Measurements from ENCODE around the gene CLDN10. TPM values are rescaled to one million over a fixed set of nuclear protein-coding genes. Genes with fewer than 3 reads are reported as not detected.

The CLDN10 gene
- total and polyA plus RNA-seq, 2 donors (not counting 1 experiment from before 2014, with no cell fraction given), result not detected

GRCh38 chr13:95536632-95537241, 15.8 kb upstream of the CLDN10 start:
- H3K4me3 ChIP-seq (ENCODE audit: control extremely low read depth in 1 of 5, extremely low read depth in 1 of 5, insufficient read depth in 1 of 5, low read depth in 2 of 5, low read length in 4 of 5), result no peak overlapping the region
- no peaks in the 10 kb centered on the region for H3K9me3 ChIP-seq (ENCODE audit: control extremely low read depth in 1 of 3, control insufficient read depth in 2 of 3, insufficient read depth in 1 of 3, low read length in 2 of 3)
- H3K4me1 ChIP-seq (ENCODE audit: control insufficient read depth in 2 of 2, insufficient read depth in 2 of 2, low read length in 2 of 2), result no peaks in the 10 kb centered on the region
- ChIA-PET CTCF (interaction anchor here (0.6 to 4.3 kb wide), 6 partner anchors 14 to 298 kb away, joined by 3 to 56 read pairs (median 3); no protein-coding TSS in a partner anchor), POLR2A (no interaction called here)
- no peak overlapping the region for H3K9ac ChIP-seq (ENCODE audit: low read length)
- no peak for ATAC-seq (ENCODE audit: low read depth)
- H3K4me2 ChIP-seq (replicated peaks; ENCODE audit: low read depth, low read length, poor library complexity, severe bottlenecking), result no peak overlapping the region
- no peaks in the 10 kb centered on the region for H3K4me1 Mint-ChIP-seq
- H3K36me3 ChIP-seq (replicated peaks in 1 of 2; ENCODE audit: control extremely low read depth in 1 of 2, control insufficient read depth in 1 of 2, extremely low read depth in 1 of 2, insufficient read depth in 2 of 2, low read length in 1 of 2), result no peaks in the 10 kb centered on the region
- H3K27ac Mint-ChIP-seq, result no peak overlapping the region
- peaks cover 30% of the 10 kb centered on the region for H3K27me3 Mint-ChIP-seq
- peak; percentile 58 for TF ChIP-seq CTCF (IDR thresholded peaks at IDR 0.05)
- TF ChIP-seq EZH2 (IDR thresholded peaks at IDR 0.05; ENCODE audit: borderline replicate concordance, insufficient read depth, low read depth, low read length, poor library complexity, severe bottlenecking), result no peak
- H2AFZ ChIP-seq (ENCODE audit: insufficient read depth, low read depth, low read length, poor library complexity, severe bottlenecking), result no peak overlapping the region
- intact Hi-C loops (cut with micrococcal nuclease), result no loop called here
- no peak overlapping the region for H3K4me3 Mint-ChIP-seq
- H3K27me3 ChIP-seq (replicated peaks in 1 of 4; ENCODE audit: control extremely low read depth in 1 of 4, control insufficient read depth in 3 of 4, insufficient read depth in 4 of 4, low read length in 3 of 4), result no peaks in the 10 kb centered on the region
- DNase-seq, result no peak
- no peak overlapping the region for H3K27ac ChIP-seq (ENCODE audit: low read length in 2 of 2)
- WGBS (ENCODE audit: insufficient coverage), result 67% methylated on average over 2 of the region's 6 CpGs
- no peaks in the 10 kb centered on the region for H4K20me1 ChIP-seq (ENCODE audit: control insufficient read depth, insufficient read depth, low read length, poor library complexity, severe bottlenecking)
- no peaks in the 10 kb centered on the region for H3K79me2 ChIP-seq (ENCODE audit: control insufficient read depth, insufficient read depth, low read length)
- H3K9me3 Mint-ChIP-seq (ENCODE audit: insufficient read depth), result no peaks in the 10 kb centered on the region

GRCh38 chr13:95540888-95541287, 11.6 kb upstream of the CLDN10 start:
- peaks cover 16% of the 10 kb centered on the region for H3K27me3 Mint-ChIP-seq
- Histone ChIP-seq H3K4me2 (replicated peaks; ENCODE audit: low read depth, low read length, poor library complexity, severe bottlenecking) (no peak overlapping the region), H2AFZ (ENCODE audit: insufficient read depth, low read depth, low read length, poor library complexity, severe bottlenecking) (peak overlapping the region; percentile 6), H4K20me1 (ENCODE audit: control insufficient read depth, insufficient read depth, low read length, poor library complexity, severe bottlenecking) (no peaks in the 10 kb centered on the region), H3K27ac (ENCODE audit: low read length in 2 of 2) (no peak overlapping the region), H3K27me3 (replicated peaks in 1 of 4; ENCODE audit: control extremely low read depth in 1 of 4, control insufficient read depth in 3 of 4, insufficient read depth in 4 of 4, low read length in 3 of 4) (no peaks in the 10 kb centered on the region), H3K9ac (ENCODE audit: low read length) (no peak overlapping the region), H3K4me3 (ENCODE audit: control extremely low read depth in 1 of 5, extremely low read depth in 1 of 5, insufficient read depth in 1 of 5, low read depth in 2 of 5, low read length in 4 of 5) (no peak overlapping the region), H3K9me3 (ENCODE audit: control extremely low read depth in 1 of 3, control insufficient read depth in 2 of 3, insufficient read depth in 1 of 3, low read length in 2 of 3) (no peaks in the 10 kb centered on the region), H3K4me1 (ENCODE audit: control insufficient read depth in 2 of 2, insufficient read depth in 2 of 2, low read length in 2 of 2) (no peaks in the 10 kb centered on the region), H3K36me3 (replicated peaks in 1 of 2; ENCODE audit: control extremely low read depth in 1 of 2, control insufficient read depth in 1 of 2, extremely low read depth in 1 of 2, insufficient read depth in 2 of 2, low read length in 1 of 2) (no peaks in the 10 kb centered on the region), H3K79me2 (ENCODE audit: control insufficient read depth, insufficient read depth, low read length) (no peaks in the 10 kb centered on the region)
- no peak for TF ChIP-seq EZH2 (IDR thresholded peaks at IDR 0.05; ENCODE audit: borderline replicate concordance, insufficient read depth, low read depth, low read length, poor library complexity, severe bottlenecking)
- no peak for TF ChIP-seq CTCF (IDR thresholded peaks at IDR 0.05)
- no peaks in the 10 kb centered on the region for H3K4me1 Mint-ChIP-seq
- ChIA-PET POLR2A (no interaction called here), CTCF (interaction anchor here (1.2 kb wide), 1 partner anchor 293 kb away, joined by 4 read pairs; no protein-coding TSS in a partner anchor)
- WGBS (ENCODE audit: insufficient coverage), result 29% methylated on average over 2 of the region's 6 CpGs
- intact Hi-C loops (cut with micrococcal nuclease), result no loop called here
- H3K9me3 Mint-ChIP-seq (ENCODE audit: insufficient read depth), result no peaks in the 10 kb centered on the region
- no peak for DNase-seq
- ATAC-seq (ENCODE audit: low read depth), result no peak
- H3K27ac Mint-ChIP-seq, result no peak overlapping the region
- H3K4me3 Mint-ChIP-seq, result no peak overlapping the region

Data from B cell (primary cell).